GM19193 (cell line): ENCODE results near the gene MAGI2.

ENCODE experiments used
- POLR2A ChIP-seq: IDR thresholded peaks from 4 replicates; pipeline ENCODE4 v1.6.1; 2011; ENCODE audit not compliant: insufficient read depth, insufficient read length; ENCODE audit errors: extremely low read depth

Gene MAGI2

GRCh38 chr7:79157281-79157680, 296.2 kb downstream of the MAGI2 start:
- TF ChIP-seq POLR2A, result no peak

- no peak for TF ChIP-seq POLR2A
Observed at GRCh38 chr7:79149831-79150230, 303.6 kb downstream of the MAGI2 start.

- no peak for TF ChIP-seq POLR2A
Observed at GRCh38 chr7:79142706-79143105, 310.8 kb downstream of the MAGI2 start.

- TF ChIP-seq POLR2A, result no peak
Observed at GRCh38 chr7:79141252-79141651, 312.2 kb downstream of the MAGI2 start.

GRCh38 chr7:79137942-79138341, 315.5 kb downstream of the MAGI2 start:
- TF ChIP-seq POLR2A, result no peak

- TF ChIP-seq POLR2A, result no peak
Observed at GRCh38 chr7:79132844-79133451, 320.5 kb downstream of the MAGI2 start.

- no peak for TF ChIP-seq POLR2A
Observed at GRCh38 chr7:79130715-79131114, 322.8 kb downstream of the MAGI2 start.

GRCh38 chr7:79124331-79124730, 329.1 kb downstream of the MAGI2 start:
- no peak for TF ChIP-seq POLR2A

- no peak for TF ChIP-seq POLR2A
Observed at GRCh38 chr7:79118143-79118542, 335.3 kb downstream of the MAGI2 start.

GRCh38 chr7:79096361-79096805, 357.1 kb downstream of the MAGI2 start:
- TF ChIP-seq POLR2A, result no peak

- no peak for TF ChIP-seq POLR2A
Observed at GRCh38 chr7:79093421-79093820, 360.0 kb downstream of the MAGI2 start.

GRCh38 chr7:79091661-79092060, 361.8 kb downstream of the MAGI2 start:
- no peak for TF ChIP-seq POLR2A

GRCh38 chr7:79091011-79091410, 362.5 kb downstream of the MAGI2 start:
- no peak for TF ChIP-seq POLR2A

- no peak for TF ChIP-seq POLR2A
Observed at GRCh38 chr7:79090543-79090942, 362.9 kb downstream of the MAGI2 start.

GRCh38 chr7:79084423-79084822, 369.0 kb downstream of the MAGI2 start:
- TF ChIP-seq POLR2A, result no peak

GRCh38 chr7:79079919-79080554, 373.4 kb downstream of the MAGI2 start:
- TF ChIP-seq POLR2A, result no peak
